PC-9 (cell line): Measurements from ENCODE around the gene ZNF81. TPM values are rescaled to one million over a fixed set of nuclear protein-coding genes. Genes with fewer than 3 reads are reported as not detected.
"Not testable (repeated sequence)": the region's sequence is repeated elsewhere in the genome, so short reads cannot be mapped to it uniquely, and the experiment has no call there.

ENCODE experiments used
- BruUV-seq: library from RNA; stranded (reverse); fragments of 400-500 nt; replicated peaks from 2 replicates; lab custom pipeline; 2021; lab: Mats Ljungman, UMichigan
- CTCF ChIA-PET: fragments of 300-600 bp; sonication (Branson Sonifier 250); formaldehyde crosslinking; loops from one replicate; lab custom pipeline; 2022; ENCODE audit warnings: antibody characterized with exemption; lab: Charles Lee
- POLR2A ChIA-PET: fragments of 300-600 bp; sonication (Branson Sonifier 250); formaldehyde crosslinking; loops from one replicate; lab custom pipeline; 2022; ENCODE audit warnings: antibody characterized with exemption; ENCODE audit not compliant: unreplicated experiment; lab: Charles Lee
- DNase-seq, 2 experiments: peaks; one replicate each; pipeline versions ENCODE4 v3.0.0 to v3.0.0-alpha.2; 2015 to 2022; ENCODE audit warnings: mixed read lengths in 1 of 2
- H2AFZ ChIP-seq: fragments of 200-600 bp; sonication (generic); 2 replicates; pipeline ENCODE4 v1.8.1; 2017; ENCODE audit warnings: antibody characterized with exemption
- H3F3A ChIP-seq: fragments of 200-600 bp; sonication (generic); 2 replicates; pipeline ENCODE4 v1.8.1; 2017; ENCODE audit warnings: antibody characterized with exemption, mild to moderate bottlenecking, low read depth; ENCODE audit not compliant: insufficient read depth
- H3K27ac ChIP-seq: fragments of 200-600 bp; sonication (generic); 2 replicates; pipeline ENCODE4 v1.6.1; 2016; ENCODE audit warnings: mixed run types
- H3K27me3 ChIP-seq: fragments of 200-600 bp; sonication (generic); 2 replicates; pipeline ENCODE4 v1.6.1; 2016; ENCODE audit warnings: low read depth, mixed run types; ENCODE audit not compliant: insufficient read depth
- H3K36me3 ChIP-seq: fragments of 200-600 bp; sonication (generic); 2 replicates; pipeline ENCODE4 v1.6.1; 2016; ENCODE audit warnings: low read depth, mixed run types
- H3K4me1 ChIP-seq: fragments of 200-600 bp; sonication (generic); replicated peaks from 2 replicates; pipeline ENCODE4 v1.6.1; 2016; ENCODE audit warnings: mixed run types; ENCODE audit not compliant: insufficient read depth
- H3K4me2 ChIP-seq: fragments of 200-600 bp; sonication (generic); 2 replicates; pipeline ENCODE4 v1.6.1; 2017; ENCODE audit warnings: mixed run types
- H3K4me3 ChIP-seq: fragments of 200-600 bp; sonication (generic); 2 replicates; pipeline ENCODE4 v1.6.1; 2016; ENCODE audit warnings: mixed run types
- H3K79me2 ChIP-seq: fragments of 200-600 bp; sonication (generic); 2 replicates; pipeline ENCODE4 v1.6.1; 2017; ENCODE audit warnings: low read depth, mixed run types
- H3K9me2 ChIP-seq: fragments of 200-600 bp; sonication (generic); 2 replicates; pipeline ENCODE4 v1.8.1; 2017; ENCODE audit warnings: mild to moderate bottlenecking; ENCODE audit not compliant: insufficient read depth
- H3K9me3 ChIP-seq: fragments of 200-600 bp; sonication (generic); 2 replicates; pipeline ENCODE4 v1.8.1; 2016; ENCODE audit warnings: low read depth; ENCODE audit not compliant: insufficient read depth
- H4K20me1 ChIP-seq: fragments of 200-600 bp; sonication (generic); 2 replicates; pipeline ENCODE4 v1.8.1; 2017; ENCODE audit not compliant: insufficient read depth
- CTCF ChIP-seq: fragments of 200-600 bp; sonication (generic); conservative IDR thresholded peaks from 2 replicates; pipeline ENCODE4 v1.6.1; 2017; ENCODE audit warnings: mixed run types, antibody characterized with exemption, mild to moderate bottlenecking, moderate library complexity
- EZH2 ChIP-seq: fragments of 200-600 bp; sonication (generic); IDR thresholded peaks from 2 replicates; pipeline ENCODE4 v1.8.0; 2017; ENCODE audit warnings: antibody characterized with exemption, low read depth
- intact Hi-C: fragments of 100-400 bp; cut with micrococcal nuclease; formaldehyde crosslinking; loops from one replicate; pipeline ENCODE4 v1.10.0; 2022; ENCODE audit not compliant: unreplicated experiment
- total RNA-seq: library from RNA; stranded (reverse); gene quantifications from 2 replicates; pipeline ENCODE4 v1.2.3, GENCODE V29; 2021

ZNF81 gene
- total RNA-seq, 1 experiment from 2014 or later, result 2.0 TPM

GRCh38 chrX:47846040-47846439, 9.3 kb downstream of the ZNF81 start:
- Histone ChIP-seq H3K4me3 (no peak overlapping the region), H3K4me2 (no peak overlapping the region), H4K20me1 (no peaks in the 10 kb centered on the region), H3K27me3 (no peaks in the 10 kb centered on the region), H3K4me1 (no peaks in the 10 kb centered on the region), H3K9me3 (no peaks in the 10 kb centered on the region), H3K27ac (no peak overlapping the region), H3K79me2 (no peaks in the 10 kb centered on the region), H2AFZ (no peak overlapping the region), H3K36me3 (no peaks in the 10 kb centered on the region), H3F3A (no peaks in the 10 kb centered on the region), H3K9me2 (no peaks in the 10 kb centered on the region)
- ChIA-PET CTCF (no interaction called here), POLR2A (interaction anchor here (0.7 kb wide), 1 partner anchor 50 kb away, joined by 12 read pairs; no protein-coding TSS in a partner anchor)
- no peak for DNase-seq
- no peak for TF ChIP-seq CTCF
- TF ChIP-seq EZH2, result no peak
- no TSS peak for BruUV-seq
- intact Hi-C loops, result no loop called here

- H3K4me2 ChIP-seq, result no peak overlapping the region
- intact Hi-C loops, result loop anchor here (5.0 kb wide), 1 partner anchor 178 kb away; no protein-coding TSS in a partner anchor
- H3K27me3 ChIP-seq, result no peaks in the 10 kb centered on the region
- TF ChIP-seq CTCF (no peak), EZH2 (no peak)
- H4K20me1 ChIP-seq, result no peaks in the 10 kb centered on the region
- CTCF ChIA-PET, result no interaction called here
- H2AFZ ChIP-seq, result no peak overlapping the region
- POLR2A ChIA-PET, result no interaction called here
- no peak for DNase-seq
- no peaks in the 10 kb centered on the region for H3K36me3 ChIP-seq
- no TSS peak for BruUV-seq
- H3K4me3 ChIP-seq, result no peak overlapping the region
- no peaks in the 10 kb centered on the region for H3F3A ChIP-seq
- H3K9me2 ChIP-seq, result no peaks in the 10 kb centered on the region
- H3K4me1 ChIP-seq, result no peaks in the 10 kb centered on the region
- no peaks in the 10 kb centered on the region for H3K9me3 ChIP-seq
- no peaks in the 10 kb centered on the region for H3K79me2 ChIP-seq
- no peak overlapping the region for H3K27ac ChIP-seq
Measured at GRCh38 chrX:47849778-47850177, 13.1 kb downstream of the ZNF81 start.

DNA sequence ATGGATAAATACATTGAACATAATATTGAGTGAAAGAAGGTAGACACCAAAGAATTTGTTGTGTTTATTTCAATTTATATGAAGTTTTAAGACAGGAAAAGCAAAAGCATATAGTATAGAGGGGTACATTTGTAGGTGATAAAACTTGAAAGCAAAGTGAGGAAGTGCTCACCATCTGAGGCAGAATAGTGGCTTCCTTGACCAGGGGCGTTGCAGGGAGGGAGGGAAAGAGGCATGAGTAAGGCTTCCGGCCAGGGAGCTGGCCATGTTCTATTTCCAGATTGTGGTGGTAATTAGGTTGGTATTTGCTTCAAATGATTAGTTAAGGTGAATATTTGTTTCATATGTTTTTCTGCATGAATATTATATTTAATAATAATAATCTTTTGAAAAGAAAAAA, 13.7 kb downstream of the ZNF81 start:
- H2AFZ ChIP-seq, POLR2A ChIA-PET, H3K27me3 ChIP-seq, H3K4me1 ChIP-seq, H3K9me3 ChIP-seq, H3K27ac ChIP-seq, H3K9me2 ChIP-seq, CTCF ChIA-PET, DNase-seq, BruUV-seq, H3K4me3 ChIP-seq, H4K20me1 ChIP-seq, H3F3A ChIP-seq, H3K36me3 ChIP-seq, H3K4me2 ChIP-seq, H3K79me2 ChIP-seq: not testable (repeated sequence)
- intact Hi-C loops, result loop anchor here (5.0 kb wide), 1 partner anchor 177 kb away; no protein-coding TSS in a partner anchor

- Histone ChIP-seq H3K36me3 (no peaks in the 10 kb centered on the region), H3K9me3 (no peaks in the 10 kb centered on the region), H2AFZ (no peak overlapping the region), H3K79me2 (no peaks in the 10 kb centered on the region), H3K27me3 (no peaks in the 10 kb centered on the region), H3K27ac (no peak overlapping the region), H3K4me3 (no peak overlapping the region), H3F3A (no peaks in the 10 kb centered on the region), H3K4me2 (no peak overlapping the region), H3K9me2 (no peaks in the 10 kb centered on the region), H4K20me1 (no peaks in the 10 kb centered on the region), H3K4me1 (no peaks in the 10 kb centered on the region)
- ChIA-PET CTCF (no interaction called here), POLR2A (no interaction called here)
- BruUV-seq, result no TSS peak
- TF ChIP-seq EZH2, result no peak
- no peak for TF ChIP-seq CTCF
- DNase-seq, result no peak
- intact Hi-C loops, result loop anchor here (5.0 kb wide), 1 partner anchor 176 kb away; no protein-coding TSS in a partner anchor
Measured at GRCh38 chrX:47850901-47851300, 14.2 kb downstream of the ZNF81 start.
